ENCODE measurements around the gene PANX2. TPM values are rescaled to one million over a fixed set of nuclear protein-coding genes. Genes with fewer than 3 reads are reported as not detected.

Gene PANX2
- total and polyA plus RNA-seq, 2 donors (not counting 1 experiment from before 2014, with no cell fraction given) = 0.04 to 0.59 TPM

- Histone ChIP-seq H3K4me1 (ENCODE audit: control insufficient read depth in 2 of 2, insufficient read depth in 2 of 2, low read length in 2 of 2) (no peaks in the 10 kb centered on the region), H3K27ac (ENCODE audit: low read length in 2 of 2) (no peak overlapping the region), H3K4me3 (ENCODE audit: control extremely low read depth in 1 of 5, extremely low read depth in 1 of 5, insufficient read depth in 1 of 5, low read depth in 2 of 5, low read length in 4 of 5) (no peak overlapping the region), H4K20me1 (ENCODE audit: control insufficient read depth, insufficient read depth, low read length, poor library complexity, severe bottlenecking) (no peaks in the 10 kb centered on the region), H3K36me3 (replicated peaks in 1 of 2; ENCODE audit: control extremely low read depth in 1 of 2, control insufficient read depth in 1 of 2, extremely low read depth in 1 of 2, insufficient read depth in 2 of 2, low read length in 1 of 2) (no peaks in the 10 kb centered on the region), H2AFZ (ENCODE audit: insufficient read depth, low read depth, low read length, poor library complexity, severe bottlenecking) (no peak overlapping the region), H3K79me2 (ENCODE audit: control insufficient read depth, insufficient read depth, low read length) (no peaks in the 10 kb centered on the region), H3K9me3 (ENCODE audit: control extremely low read depth in 1 of 3, control insufficient read depth in 2 of 3, insufficient read depth in 1 of 3, low read length in 2 of 3) (no peaks in the 10 kb centered on the region), H3K9ac (ENCODE audit: low read length) (no peak overlapping the region), H3K4me2 (replicated peaks; ENCODE audit: low read depth, low read length, poor library complexity, severe bottlenecking) (no peak overlapping the region), H3K27me3 (replicated peaks in 1 of 4; ENCODE audit: control extremely low read depth in 1 of 4, control insufficient read depth in 3 of 4, insufficient read depth in 4 of 4, low read length in 3 of 4) (peaks cover 0 to 6% (median 2%) of the 10 kb centered on the region in 4 experiments)
- CTCF ChIA-PET = interaction anchor here (0.8 kb wide), 1 partner anchor 33 kb away, joined by 3 read pairs; no protein-coding TSS in a partner anchor
- POLR2A ChIA-PET = no interaction called here
- ATAC-seq (ENCODE audit: low read depth) (no peak), DNase-seq (no peak)
- 96% methylated on average over 19 of the region's 21 CpGs for WGBS (ENCODE audit: insufficient coverage)
- Mint-ChIP-seq H3K9me3 (ENCODE audit: insufficient read depth) (no peaks in the 10 kb centered on the region), H3K27ac (no peak overlapping the region), H3K4me1 (no peaks in the 10 kb centered on the region), H3K27me3 (peaks cover 22% of the 10 kb centered on the region), H3K4me3 (no peak overlapping the region)
- intact Hi-C loops (cut with micrococcal nuclease) = no loop called here
- TF ChIP-seq EZH2 (IDR thresholded peaks at IDR 0.05; ENCODE audit: borderline replicate concordance, insufficient read depth, low read depth, low read length, poor library complexity, severe bottlenecking) (no peak), CTCF (IDR thresholded peaks at IDR 0.05) (no peak)
Measured at GRCh38 chr22:50157709-50158375, 12.7 kb upstream of the PANX2 start.

DNA sequence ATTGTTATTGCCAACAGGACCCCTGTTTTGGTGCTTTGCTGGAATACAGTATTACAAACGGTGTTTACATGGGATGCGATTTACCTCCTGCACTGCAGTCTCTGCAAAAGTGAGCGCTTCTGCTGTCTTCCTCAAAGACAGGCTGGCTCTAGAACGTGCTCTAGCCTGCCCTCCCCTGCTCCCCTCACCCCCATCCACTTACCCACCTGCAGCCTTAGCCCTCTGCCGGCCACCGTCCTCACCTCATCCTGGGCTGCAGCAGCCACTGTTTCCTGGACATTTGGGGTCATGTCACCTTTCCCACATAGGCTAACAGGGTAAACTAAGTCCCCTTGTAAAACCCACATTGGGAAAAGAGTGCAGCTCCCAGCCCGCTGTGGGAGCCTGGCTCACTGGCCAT is 9.6 kb upstream of the PANX2 start:
- no peaks in the 10 kb centered on the region for H4K20me1 ChIP-seq (ENCODE audit: control insufficient read depth, insufficient read depth, low read length, poor library complexity, severe bottlenecking)
- DNase-seq (no peak), ATAC-seq (ENCODE audit: low read depth) (no peak)
- H3K27me3 ChIP-seq (replicated peaks in 1 of 4; ENCODE audit: control extremely low read depth in 1 of 4, control insufficient read depth in 3 of 4, insufficient read depth in 4 of 4, low read length in 3 of 4) = peaks cover 0 to 6% (median 2%) of the 10 kb centered on the region in 4 experiments
- CTCF ChIA-PET = interaction anchor here (0.9 kb wide), 1 partner anchor 336 kb away, joined by 3 read pairs; no protein-coding TSS in a partner anchor
- intact Hi-C loops (cut with micrococcal nuclease) = no loop called here
- Mint-ChIP-seq H3K4me3 (no peak overlapping the region), H3K27me3 (peaks cover 33% of the 10 kb centered on the region), H3K27ac (no peak overlapping the region), H3K4me1 (no peaks in the 10 kb centered on the region), H3K9me3 (ENCODE audit: insufficient read depth) (no peaks in the 10 kb centered on the region)
- no peak overlapping the region for H3K27ac ChIP-seq (ENCODE audit: low read length in 2 of 2)
- WGBS (ENCODE audit: insufficient coverage) = 95% methylated on average over 7 of the region's 7 CpGs
- no peak overlapping the region for H3K4me2 ChIP-seq (replicated peaks; ENCODE audit: low read depth, low read length, poor library complexity, severe bottlenecking)
- no peak overlapping the region for H3K4me3 ChIP-seq (ENCODE audit: control extremely low read depth in 1 of 5, extremely low read depth in 1 of 5, insufficient read depth in 1 of 5, low read depth in 2 of 5, low read length in 4 of 5)
- no peak for TF ChIP-seq EZH2 (IDR thresholded peaks at IDR 0.05; ENCODE audit: borderline replicate concordance, insufficient read depth, low read depth, low read length, poor library complexity, severe bottlenecking)
- TF ChIP-seq CTCF (IDR thresholded peaks at IDR 0.05) = no peak
- no peak overlapping the region for H3K9ac ChIP-seq (ENCODE audit: low read length)
- no peaks in the 10 kb centered on the region for H3K36me3 ChIP-seq (replicated peaks in 1 of 2; ENCODE audit: control extremely low read depth in 1 of 2, control insufficient read depth in 1 of 2, extremely low read depth in 1 of 2, insufficient read depth in 2 of 2, low read length in 1 of 2)
- POLR2A ChIA-PET = no interaction called here
- no peaks in the 10 kb centered on the region for H3K79me2 ChIP-seq (ENCODE audit: control insufficient read depth, insufficient read depth, low read length)
- no peak overlapping the region for H2AFZ ChIP-seq (ENCODE audit: insufficient read depth, low read depth, low read length, poor library complexity, severe bottlenecking)
- H3K4me1 ChIP-seq (ENCODE audit: control insufficient read depth in 2 of 2, insufficient read depth in 2 of 2, low read length in 2 of 2) = no peaks in the 10 kb centered on the region
- peaks cover 0 to 5% (median 0%) of the 10 kb centered on the region in 3 donors for H3K9me3 ChIP-seq (ENCODE audit: control extremely low read depth in 1 of 3, control insufficient read depth in 2 of 3, insufficient read depth in 1 of 3, low read length in 2 of 3)
